ENCODE results near the gene HYI. TPM values are rescaled to one million over a fixed set of nuclear protein-coding genes. Genes with fewer than 3 reads are reported as not detected.

The HYI gene
- total RNA-seq, 1 donor from 2014 or later: 28.7 TPM

GRCh38 chr1:43468414-43468813 lies 14.7 kb upstream of the HYI start:
- no peaks in the 10 kb centered on the region for H3K27me3 ChIP-seq (ENCODE audit: control insufficient read depth, insufficient read depth, low read length)
- DNase-seq (ENCODE audit: low read depth) (no peak), FAIRE-seq (no peak)
- TF ChIP-seq CTCF (IDR thresholded peaks at IDR 0.05; ENCODE audit: insufficient read depth, low read length, severe bottlenecking): no peak
- H3K4me3 ChIP-seq (ENCODE audit: low read depth, low read length): no peak overlapping the region
- H3K36me3 ChIP-seq (ENCODE audit: control insufficient read depth, insufficient read depth, low read length): no peaks in the 10 kb centered on the region

- no peak overlapping the region for H3K4me3 ChIP-seq (ENCODE audit: low read depth, low read length)
- no peak for FAIRE-seq
- no peak for TF ChIP-seq CTCF (IDR thresholded peaks at IDR 0.05; ENCODE audit: insufficient read depth, low read length, severe bottlenecking)
These were observed 12.7 kb upstream of the HYI start for GRCh38 chr1:43466403-43466802.

GRCh38 chr1:43465505-43466067 lies 11.9 kb upstream of the HYI start:
- no peak for TF ChIP-seq CTCF (IDR thresholded peaks at IDR 0.05; ENCODE audit: insufficient read depth, low read length, severe bottlenecking)
- FAIRE-seq (no peak), DNase-seq (ENCODE audit: low read depth) (no peak)
- H3K27me3 ChIP-seq (ENCODE audit: control insufficient read depth, insufficient read depth, low read length): no peaks in the 10 kb centered on the region
- H3K4me3 ChIP-seq (ENCODE audit: low read depth, low read length): no peak overlapping the region
- H3K36me3 ChIP-seq (ENCODE audit: control insufficient read depth, insufficient read depth, low read length): no peaks in the 10 kb centered on the region

More at GRCh38 chr1:43466403-43466802, 12.7 kb upstream of the HYI start:
- no peaks in the 10 kb centered on the region for H3K36me3 ChIP-seq (ENCODE audit: control insufficient read depth, insufficient read depth, low read length)
- no peak for DNase-seq (ENCODE audit: low read depth)
- no peaks in the 10 kb centered on the region for H3K27me3 ChIP-seq (ENCODE audit: control insufficient read depth, insufficient read depth, low read length)

GRCh38 chr1:43464681-43465504 lies 11.2 kb upstream of the HYI start:
- no peaks in the 10 kb centered on the region for H3K36me3 ChIP-seq (ENCODE audit: control insufficient read depth, insufficient read depth, low read length)
- no peak for TF ChIP-seq CTCF (IDR thresholded peaks at IDR 0.05; ENCODE audit: insufficient read depth, low read length, severe bottlenecking)
- FAIRE-seq: no peak
- no peak for DNase-seq (ENCODE audit: low read depth)
- H3K4me3 ChIP-seq (ENCODE audit: low read depth, low read length): no peak overlapping the region
- no peaks in the 10 kb centered on the region for H3K27me3 ChIP-seq (ENCODE audit: control insufficient read depth, insufficient read depth, low read length)

GRCh38 chr1:43463479-43463878 lies 9.7 kb upstream of the HYI start:
- DNase-seq (ENCODE audit: low read depth) (no peak), FAIRE-seq (no peak)
- TF ChIP-seq CTCF (IDR thresholded peaks at IDR 0.05; ENCODE audit: insufficient read depth, low read length, severe bottlenecking): no peak
- no peaks in the 10 kb centered on the region for H3K36me3 ChIP-seq (ENCODE audit: control insufficient read depth, insufficient read depth, low read length)
- no peaks in the 10 kb centered on the region for H3K27me3 ChIP-seq (ENCODE audit: control insufficient read depth, insufficient read depth, low read length)
- H3K4me3 ChIP-seq (ENCODE audit: low read depth, low read length): no peak overlapping the region

Measured in bronchial epithelial cell (primary cell).